ENCODE results near the gene PTPRN2.

- TF ChIP-seq EZH2 (IDR thresholded peaks at IDR 0.05) (no peak), ATF3 (IDR thresholded peaks at IDR 0.05) (no peak), CTCF (IDR thresholded peaks at IDR 0.05 in 2 of 3, conservative IDR thresholded peaks at IDR 0.05 in 1 of 3; ENCODE audit: borderline replicate concordance in 1 of 3, insufficient read depth in 1 of 3, low read depth in 2 of 3, low read length in 2 of 3) (no peak), POLR2A (IDR thresholded peaks at IDR 0.05; ENCODE audit: borderline replicate concordance, extremely low read depth, insufficient read depth, insufficient read length) (no peak), SIN3A (IDR thresholded peaks at IDR 0.05; ENCODE audit: low read depth) (no peak), POLR2AphosphoS5 (IDR thresholded peaks at IDR 0.05; ENCODE audit: low read depth, low read length) (no peak), ZNF274 (IDR thresholded peaks at IDR 0.05; ENCODE audit: low read depth, low read length) (no peak), RAD21 (IDR thresholded peaks at IDR 0.05; ENCODE audit: low read depth) (no peak), REST (IDR thresholded peaks at IDR 0.05; ENCODE audit: low read depth) (no peak), CBX3 (IDR thresholded peaks at IDR 0.05; ENCODE audit: low read depth) (no peak), EZH2phosphoT487 (IDR thresholded peaks at IDR 0.05; ENCODE audit: borderline replicate concordance) (no peak), FOSL1 (IDR thresholded peaks at IDR 0.05; ENCODE audit: low read depth) (no peak), MAX (IDR thresholded peaks at IDR 0.05) (no peak)
These were observed 768.2 kb downstream of the PTPRN2 start for GRCh38 chr7:157819455-157819807.
